HEK293 (cell line): ENCODE data around the gene AKIRIN1.

Experiments used
- CTCF ChIP-seq: fragments of 450-650 bp; formaldehyde crosslinking; IDR thresholded peaks from 2 replicates; pipeline ENCODE4 v1.5.1; 2016; ENCODE audit warnings: missing biosample characterization, missing genetic modification characterization
- PBX3 ChIP-seq: sonication (generic); formaldehyde crosslinking; IDR thresholded peaks from 2 replicates; pipeline ENCODE4 v1.8.1; 2022; ENCODE audit warnings: mild to moderate bottlenecking, moderate library complexity, missing genetic modification reagents
- ZNF701 ChIP-seq: fragments of 450-650 bp; formaldehyde crosslinking; IDR thresholded peaks from 2 replicates; pipeline ENCODE4 v1.5.1; 2016; ENCODE audit warnings: missing biosample characterization, missing genetic modification characterization
- ZNF747 ChIP-seq: fragments of 450-650 bp; formaldehyde crosslinking; IDR thresholded peaks from 2 replicates; pipeline ENCODE4 v1.5.1; 2016; ENCODE audit warnings: missing biosample characterization, missing genetic modification characterization

GRCh38 chr1:38953433-38953860, 37.6 kb upstream of the AKIRIN1 start:
- TF ChIP-seq ZNF747 (tag by site-specific recombination): no peak
- no peak for TF ChIP-seq CTCF
- TF ChIP-seq PBX3 (CRISPR knock-in tag): no peak
- TF ChIP-seq ZNF701 (tag by site-specific recombination): no peak
